Non-pigmented ciliary epithelial cell (primary cell): ENCODE results near the gene TMEM120B.
"Not testable (repeated sequence)": the region's sequence is repeated elsewhere in the genome, so short reads cannot be mapped to it uniquely, and the experiment has no call there.

Experiments
- DNase-seq: peaks from one replicate; pipeline ENCODE4 v3.0.0-alpha.2; 2010; ENCODE audit warnings: low read depth

The TMEM120B gene

GRCh38 chr12:121748218-121748570, 35.6 kb downstream of the TMEM120B start:
- DNase-seq: no peak

- DNase-seq: peak; percentile 69
These were observed 36.2 kb downstream of the TMEM120B start for GRCh38 chr12:121748571-121749265.

DNA sequence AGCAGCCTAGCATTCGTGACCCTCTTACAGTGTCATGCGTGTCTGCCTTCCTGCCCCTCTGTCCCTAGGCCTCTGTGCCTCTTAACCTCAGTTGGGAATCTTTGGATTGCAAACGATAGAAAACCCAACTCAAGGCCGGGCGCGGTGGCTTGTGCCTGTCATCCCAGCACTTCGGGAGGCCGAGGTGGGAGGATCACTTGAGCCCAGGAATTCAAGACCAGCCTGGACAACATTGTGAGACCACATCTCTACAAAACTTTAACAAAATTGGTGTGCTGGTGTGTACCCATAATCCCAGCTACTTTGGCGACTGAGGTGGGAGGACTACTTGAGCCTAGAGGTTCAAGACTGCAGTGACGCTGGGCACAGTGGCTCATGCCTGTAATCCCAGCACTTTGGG, 36.7 kb downstream of the TMEM120B start:
- DNase-seq: no peak

- no peak for DNase-seq
These were observed 38.0 kb downstream of the TMEM120B start for GRCh38 chr12:121750507-121750955.

DNA sequence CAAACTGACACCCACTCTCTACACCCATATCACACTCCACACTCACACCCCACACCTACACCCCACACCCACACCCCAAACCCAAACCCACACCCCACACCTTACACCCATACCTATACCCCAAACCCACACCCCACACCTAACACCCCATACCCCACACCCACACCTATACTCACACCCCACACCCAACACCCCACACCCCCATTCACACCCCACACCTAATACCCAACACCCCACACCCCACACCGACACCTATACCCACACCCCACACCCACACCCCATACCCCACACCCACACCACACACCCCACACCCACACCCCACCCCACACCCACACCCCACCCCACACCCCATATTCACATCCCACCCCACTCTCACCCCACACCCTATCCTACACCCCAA, 38.5 kb downstream of the TMEM120B start:
- no peak for DNase-seq

- DNase-seq: no peak
These were observed 39.3 kb downstream of the TMEM120B start for GRCh38 chr12:121751749-121752351.

GRCh38 chr12:121753844-121754264, 41.3 kb downstream of the TMEM120B start:
- no peak for DNase-seq

DNA sequence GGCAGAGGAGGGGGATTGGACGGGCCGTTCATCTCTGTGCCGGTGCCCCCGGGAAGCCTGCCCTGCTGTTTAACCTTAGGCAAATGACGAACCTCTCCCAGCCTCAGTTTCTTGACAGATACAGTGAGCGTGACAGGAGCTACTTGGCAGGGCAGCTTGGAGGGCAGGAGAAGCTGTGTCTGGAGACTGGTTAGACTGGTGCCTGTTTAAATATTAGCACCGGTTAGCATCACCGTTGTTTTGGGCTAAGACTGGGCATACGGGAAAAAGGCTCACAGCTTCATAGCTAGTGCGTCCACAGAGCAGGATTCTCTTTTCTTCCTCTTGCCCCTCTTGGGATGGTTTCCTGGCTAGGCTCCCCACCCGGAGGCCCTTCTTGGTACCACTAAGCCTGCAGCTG, 42.3 kb downstream of the TMEM120B start:
- no peak for DNase-seq

GRCh38 chr12:121755591-121755990, 43.0 kb downstream of the TMEM120B start:
- DNase-seq: no peak

- DNase-seq: not testable (repeated sequence)
These were observed 46.0 kb downstream of the TMEM120B start for GRCh38 chr12:121758536-121758935.

- no peak for DNase-seq
These were observed 49.7 kb downstream of the TMEM120B start for GRCh38 chr12:121762269-121762668.

GRCh38 chr12:121764808-121765207, 52.3 kb downstream of the TMEM120B start:
- no peak for DNase-seq

- DNase-seq: peak; percentile 79
These were observed 53.0 kb downstream of the TMEM120B start for GRCh38 chr12:121765573-121765972.

GRCh38 chr12:121766290-121767039, 53.9 kb downstream of the TMEM120B start:
- no peak for DNase-seq

DNA sequence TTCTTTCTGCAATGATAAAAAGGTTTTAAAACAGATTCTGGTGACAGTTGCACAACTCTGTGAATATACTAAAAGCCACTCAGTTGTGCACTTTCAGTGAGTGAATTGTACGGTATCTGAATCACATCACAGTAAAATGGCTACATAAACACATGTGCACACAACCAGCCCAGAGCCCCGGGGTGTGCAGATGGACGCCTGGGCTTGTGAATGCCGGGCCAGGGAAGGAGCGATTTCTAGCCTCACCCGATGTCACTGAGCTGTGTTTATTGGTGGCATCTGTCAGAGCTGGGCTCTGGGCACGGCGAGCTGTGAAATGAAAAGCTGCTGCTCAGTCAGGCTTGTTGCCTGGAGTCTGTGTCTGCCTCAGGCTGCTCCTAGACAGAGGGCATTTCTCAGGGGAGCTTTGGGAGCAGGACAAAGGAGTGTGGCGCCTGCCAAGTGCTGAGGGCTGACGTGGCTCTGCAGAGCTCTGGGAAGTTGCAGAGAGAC, 55.0 kb downstream of the TMEM120B start:
- no peak for DNase-seq

DNA sequence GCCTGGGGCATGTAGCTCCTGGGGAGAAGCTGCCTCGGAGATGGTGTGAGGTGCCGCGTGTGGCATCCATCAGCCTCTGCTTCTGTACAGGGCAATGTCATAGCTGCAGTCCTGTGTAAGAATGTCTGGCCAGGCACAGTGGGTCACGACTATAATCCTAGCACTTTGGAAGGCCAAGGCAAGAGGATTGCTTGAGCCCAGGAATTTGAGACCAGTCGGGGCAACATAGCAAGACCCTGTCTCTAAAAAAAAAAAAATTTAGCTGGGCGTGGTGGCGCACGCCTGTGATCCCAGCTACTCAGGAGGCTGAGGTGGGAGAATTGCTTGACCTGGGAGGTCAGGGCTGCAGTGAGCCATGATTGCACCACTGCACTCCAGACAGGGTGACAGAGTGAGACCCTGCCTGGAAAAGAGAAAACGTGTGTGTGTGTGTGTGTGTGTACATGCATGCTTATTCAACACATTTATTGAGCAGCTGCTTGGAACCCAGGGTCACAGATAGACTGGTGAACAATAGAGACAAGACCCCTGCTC, 56.8 kb downstream of the TMEM120B start:
- no peak for DNase-seq

DNA sequence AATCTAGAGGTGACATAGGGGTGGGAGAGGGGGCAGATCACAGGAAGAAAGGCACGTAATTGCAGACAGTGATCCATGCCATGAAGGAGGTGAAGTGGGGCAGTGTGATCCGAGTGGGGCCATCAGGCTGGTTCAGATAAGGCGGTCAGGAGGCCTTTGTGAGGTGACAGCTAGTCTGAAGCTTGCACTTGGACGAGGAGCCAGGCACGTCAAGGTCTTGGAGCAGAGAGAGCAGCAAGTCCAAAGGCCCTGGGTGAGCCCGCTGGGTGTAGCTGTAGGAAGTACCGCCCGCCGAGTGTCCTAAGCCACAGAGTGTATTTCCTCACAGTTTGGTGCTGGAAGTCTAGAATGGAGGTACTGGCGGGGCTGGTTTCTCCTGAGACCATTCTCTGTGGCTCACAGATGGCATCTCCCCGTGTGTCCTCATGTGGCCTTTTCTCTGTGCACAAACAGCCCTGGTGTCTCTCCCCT, 57.3 kb downstream of the TMEM120B start:
- no peak for DNase-seq

DNA sequence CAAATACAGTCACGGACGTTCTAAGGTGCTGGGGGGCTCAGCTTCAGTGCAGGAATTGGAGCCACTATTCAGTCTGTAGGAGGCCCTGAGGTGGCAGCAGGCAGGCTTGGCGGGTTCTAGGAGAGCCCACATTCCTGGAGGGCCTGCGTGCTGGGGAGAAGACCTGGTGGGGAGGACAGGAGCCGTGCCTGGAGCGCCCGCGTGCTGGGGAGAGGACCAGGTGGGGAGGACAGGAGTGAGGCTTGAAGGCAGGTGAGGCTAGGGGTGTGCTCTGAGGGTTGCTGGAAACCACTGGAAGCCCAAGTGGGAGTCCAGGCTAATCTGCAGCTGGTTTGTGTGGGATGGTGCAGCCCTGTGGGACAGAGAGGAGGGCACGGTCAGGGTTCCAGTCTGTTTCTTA, 57.8 kb downstream of the TMEM120B start:
- no peak for DNase-seq

GRCh38 chr12:121770813-121771625, 58.5 kb downstream of the TMEM120B start:
- no peak for DNase-seq

GRCh38 chr12:121773011-121773777, 60.6 kb downstream of the TMEM120B start:
- DNase-seq: no peak

DNA sequence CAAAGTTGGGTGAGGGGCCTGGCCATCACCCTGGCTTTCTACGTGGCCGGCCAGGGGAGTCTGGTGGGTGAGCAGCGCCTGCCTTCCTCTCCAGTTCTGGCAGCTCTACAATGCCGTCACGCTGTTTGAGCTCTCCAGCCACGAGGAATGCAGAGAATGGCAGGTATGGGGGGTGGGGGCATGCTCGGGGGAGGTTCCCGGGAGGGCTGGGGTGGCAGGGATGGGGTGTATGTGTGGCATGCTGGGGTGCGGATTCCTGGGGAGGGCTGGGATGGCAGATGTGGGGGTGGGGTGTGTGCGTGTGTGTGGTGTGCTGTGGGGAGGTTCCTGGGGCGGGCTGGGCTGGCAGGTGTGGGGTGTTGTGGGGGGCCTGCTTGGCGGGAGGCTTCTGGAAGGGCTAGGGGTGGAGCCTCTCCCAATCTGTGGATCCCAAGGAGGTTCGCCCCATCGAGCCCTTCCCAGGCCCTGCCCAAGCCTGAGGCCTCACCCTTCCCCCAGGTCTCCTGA, 62.5 kb downstream of the TMEM120B start:
- DNase-seq: no peak
